ENCODE data around the gene KDM2A. TPM values are rescaled to one million over a fixed set of nuclear protein-coding genes. Genes with fewer than 3 reads are reported as not detected.

The KDM2A gene
- total and polyA plus RNA-seq, 2 donors (not counting 1 experiment from before 2014, with no cell fraction given) = 132 to 229 TPM

GRCh38 chr11:67286621-67287333 lies 167.7 kb downstream of the KDM2A start:
- ChIA-PET CTCF (interaction anchor here (1.1 to 4.2 kb wide), 5 partner anchors 9 to 68 kb away, joined by 3 to 35 read pairs (median 3); partner anchors contain the start of gene GRK2), POLR2A (interaction anchor here (3.5 to 4.0 kb wide), 3 partner anchors 9 to 17 kb away, joined by 13 to 131 read pairs (median 70); partner anchors contain the start of gene GRK2)
- peak overlapping the region; percentile 76 for H3K4me3 Mint-ChIP-seq
- ATAC-seq (ENCODE audit: low read depth) (no peak), DNase-seq (peak; percentile 44)
- WGBS (ENCODE audit: insufficient coverage) = 35% methylated on average over 7 of the region's 8 CpGs
- Histone ChIP-seq H4K20me1 (ENCODE audit: control insufficient read depth, insufficient read depth, low read length, poor library complexity, severe bottlenecking) (peaks cover 48% of the 10 kb centered on the region), H2AFZ (ENCODE audit: insufficient read depth, low read depth, low read length, poor library complexity, severe bottlenecking) (no peak overlapping the region), H3K9ac (ENCODE audit: low read length) (no peak overlapping the region), H3K27me3 (replicated peaks in 1 of 4; ENCODE audit: control extremely low read depth in 1 of 4, control insufficient read depth in 3 of 4, insufficient read depth in 4 of 4, low read length in 3 of 4) (no peaks in the 10 kb centered on the region), H3K9me3 (ENCODE audit: control extremely low read depth in 1 of 3, control insufficient read depth in 2 of 3, insufficient read depth in 1 of 3, low read length in 2 of 3) (no peaks in the 10 kb centered on the region), H3K4me3 (ENCODE audit: control extremely low read depth in 1 of 5, extremely low read depth in 1 of 5, insufficient read depth in 1 of 5, low read depth in 2 of 5, low read length in 4 of 5) (no peak overlapping the region), H3K27ac (ENCODE audit: low read length in 2 of 2) (peak overlapping the region; percentile 86 to 92), H3K79me2 (ENCODE audit: control insufficient read depth, insufficient read depth, low read length) (peaks cover 61% of the 10 kb centered on the region), H3K4me2 (replicated peaks; ENCODE audit: low read depth, low read length, poor library complexity, severe bottlenecking) (peak overlapping the region; percentile 100), H3K36me3 (replicated peaks in 1 of 2; ENCODE audit: control extremely low read depth in 1 of 2, control insufficient read depth in 1 of 2, extremely low read depth in 1 of 2, insufficient read depth in 2 of 2, low read length in 1 of 2) (peaks cover 0 to 72% of the 10 kb centered on the region in 2 experiments), H3K4me1 (ENCODE audit: control insufficient read depth in 2 of 2, insufficient read depth in 2 of 2, low read length in 2 of 2) (peaks cover 38 to 47% of the 10 kb centered on the region in 2 donors)
- intact Hi-C loops (cut with micrococcal nuclease) = loop anchor here (5.0 kb wide), 1 partner anchor 96 kb away; no protein-coding TSS in a partner anchor
- no peaks in the 10 kb centered on the region for H3K9me3 Mint-ChIP-seq (ENCODE audit: insufficient read depth)
- peaks cover 37% of the 10 kb centered on the region for H3K4me1 Mint-ChIP-seq
- peak overlapping the region; percentile 97 for H3K27ac Mint-ChIP-seq
- TF ChIP-seq EZH2 (IDR thresholded peaks at IDR 0.05; ENCODE audit: borderline replicate concordance, insufficient read depth, low read depth, low read length, poor library complexity, severe bottlenecking) (no peak), CTCF (IDR thresholded peaks at IDR 0.05) (no peak)
- no peaks in the 10 kb centered on the region for H3K27me3 Mint-ChIP-seq

Data from B cell (primary cell).